DMS 273 treated with DMSO at 0.1 percent for 48 hours (cell line): Measurements from ENCODE around the gene HSD17B8.
A peak's percentile ranks its signal among the peaks of the same experiment; 100 is the strongest.

ENCODE experiments used
- DNase-seq: peaks from one replicate; lab custom pipeline; 2025; lab: John Stamatoyannopoulos, UW

The HSD17B8 gene

DNA sequence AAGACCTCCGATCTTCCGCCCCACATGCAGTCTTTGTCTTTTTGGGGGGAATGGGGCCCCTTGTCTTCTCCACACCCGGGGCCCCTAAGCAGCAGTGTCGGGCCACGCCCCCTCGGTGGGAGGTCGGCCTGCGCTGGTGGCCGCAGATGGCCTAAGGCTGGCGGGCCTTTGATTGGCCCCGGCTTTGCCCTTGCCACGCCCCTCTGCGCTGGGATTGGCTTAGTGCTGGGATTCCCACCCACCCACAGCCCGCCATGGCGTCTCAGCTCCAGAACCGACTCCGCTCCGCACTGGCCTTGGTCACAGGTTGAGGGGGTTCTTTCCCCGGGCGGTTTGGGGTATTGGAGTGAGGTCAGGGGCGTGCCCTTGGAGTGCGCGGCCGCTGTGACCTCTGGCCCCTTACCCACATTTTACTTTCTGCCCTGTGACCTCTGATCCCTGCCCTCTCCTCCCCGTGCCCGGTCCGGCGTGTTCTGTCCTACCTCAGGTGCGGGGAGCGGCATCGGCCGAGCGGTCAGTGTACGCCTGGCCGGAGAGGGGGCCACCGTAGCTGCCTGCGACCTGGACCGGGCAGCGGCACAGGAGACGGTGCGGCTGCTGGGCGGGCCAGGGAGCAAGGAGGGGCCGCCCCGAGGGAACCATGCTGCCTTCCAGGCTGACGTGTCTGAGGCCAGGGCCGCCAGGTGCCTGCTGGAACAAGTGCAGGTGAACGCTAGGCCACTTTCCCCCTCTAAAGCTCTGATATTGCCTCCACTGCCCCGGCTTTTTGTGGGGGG is at the start of gene HSD17B8:
Gene HSD17B8, plus strand, starts transcription at position 241 of the 776 bp plus-strand sequence. Its CDS starts 14 bp downstream, at position 255.
- DNase-seq = peak; percentile 81

DNA sequence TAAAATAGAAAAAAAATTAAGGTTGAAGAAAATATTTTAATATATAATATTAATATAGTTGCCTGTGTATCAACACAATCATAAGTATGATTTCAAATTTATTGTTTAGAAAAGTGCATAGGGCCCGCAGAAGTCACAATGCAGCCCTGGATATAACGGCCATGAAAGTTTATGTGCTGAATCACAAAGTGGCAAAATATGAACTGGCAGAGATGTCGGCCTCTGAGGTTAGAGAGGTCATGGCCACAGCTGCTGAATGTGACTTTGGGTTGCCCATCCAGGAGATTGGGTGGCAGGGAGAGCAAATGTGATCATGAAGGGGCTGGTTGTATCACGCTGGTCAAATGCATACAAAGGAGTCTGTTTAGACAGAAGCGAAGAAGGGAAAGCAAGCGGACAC is 47.9 kb upstream of the HSD17B8 start:
- no peak for DNase-seq

DNA sequence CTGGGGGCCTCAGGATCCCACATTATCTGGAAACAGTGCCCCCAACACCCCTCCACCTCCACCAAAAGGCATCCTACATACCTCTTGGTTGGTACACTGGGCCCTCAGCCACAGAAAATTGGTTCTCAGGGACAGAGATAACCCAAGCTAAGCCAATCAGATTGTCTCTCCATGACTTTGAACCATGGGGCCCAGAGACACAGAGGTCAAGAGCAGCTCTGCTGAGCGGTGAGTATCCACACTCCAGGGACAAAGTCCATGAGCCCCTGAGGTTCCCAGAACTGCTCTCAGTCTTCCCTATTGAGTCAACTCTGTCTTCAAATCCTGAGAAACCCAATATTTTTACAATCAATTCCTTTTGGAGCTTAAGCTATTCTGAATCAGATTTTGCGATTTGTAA is 47.5 kb upstream of the HSD17B8 start:
- DNase-seq = no peak

DNA sequence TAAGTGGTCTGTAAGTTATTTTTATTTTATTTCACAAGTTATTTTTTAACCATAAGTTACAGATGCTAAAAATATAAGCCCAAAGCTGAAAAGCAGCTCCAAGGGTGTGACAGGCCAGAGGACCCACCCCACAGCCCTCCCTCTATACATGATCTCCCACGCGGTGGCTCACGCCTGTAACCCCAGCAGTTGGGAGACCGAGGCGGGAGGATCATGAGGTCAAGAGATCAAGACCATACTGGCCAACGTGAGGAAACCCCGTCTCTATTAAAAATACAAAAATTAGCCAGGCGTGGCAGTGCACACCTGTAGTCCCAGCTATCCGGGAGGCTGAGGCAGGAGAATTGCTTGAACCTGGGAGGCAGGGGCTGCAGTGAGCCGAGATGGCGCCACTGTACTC is 44.4 kb upstream of the HSD17B8 start:
- no peak for DNase-seq

DNA sequence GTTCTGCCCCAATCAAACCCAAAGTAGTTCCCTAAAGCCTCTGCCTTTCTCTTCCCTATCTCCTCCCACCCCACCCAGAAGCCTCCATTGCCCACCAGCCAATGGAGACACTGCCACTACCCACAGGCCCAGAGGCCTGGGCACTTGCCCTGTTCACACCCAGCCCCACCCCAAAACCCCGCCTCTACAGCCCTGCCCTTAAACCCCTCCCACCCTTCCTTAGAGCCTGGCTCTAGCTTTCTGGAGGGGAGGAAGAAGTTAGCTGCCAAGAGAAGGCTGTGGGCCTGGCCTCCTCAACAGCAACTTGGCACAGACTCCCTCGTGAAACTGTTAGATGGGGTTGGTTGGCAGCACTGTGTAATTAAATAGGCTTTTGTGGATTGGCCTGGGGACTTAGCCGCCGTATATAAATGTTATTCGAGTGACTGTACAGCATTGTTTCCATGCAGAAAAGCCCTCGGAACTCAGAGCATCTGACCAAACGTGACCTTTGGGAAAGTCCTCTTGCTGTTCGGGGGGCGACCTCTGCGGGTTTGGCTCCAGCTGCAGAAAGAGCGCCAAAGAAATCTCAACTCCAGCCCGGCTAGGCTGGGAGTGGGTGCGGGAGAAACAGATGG is 43.6 kb upstream of the HSD17B8 start:
- no peak for DNase-seq

DNA sequence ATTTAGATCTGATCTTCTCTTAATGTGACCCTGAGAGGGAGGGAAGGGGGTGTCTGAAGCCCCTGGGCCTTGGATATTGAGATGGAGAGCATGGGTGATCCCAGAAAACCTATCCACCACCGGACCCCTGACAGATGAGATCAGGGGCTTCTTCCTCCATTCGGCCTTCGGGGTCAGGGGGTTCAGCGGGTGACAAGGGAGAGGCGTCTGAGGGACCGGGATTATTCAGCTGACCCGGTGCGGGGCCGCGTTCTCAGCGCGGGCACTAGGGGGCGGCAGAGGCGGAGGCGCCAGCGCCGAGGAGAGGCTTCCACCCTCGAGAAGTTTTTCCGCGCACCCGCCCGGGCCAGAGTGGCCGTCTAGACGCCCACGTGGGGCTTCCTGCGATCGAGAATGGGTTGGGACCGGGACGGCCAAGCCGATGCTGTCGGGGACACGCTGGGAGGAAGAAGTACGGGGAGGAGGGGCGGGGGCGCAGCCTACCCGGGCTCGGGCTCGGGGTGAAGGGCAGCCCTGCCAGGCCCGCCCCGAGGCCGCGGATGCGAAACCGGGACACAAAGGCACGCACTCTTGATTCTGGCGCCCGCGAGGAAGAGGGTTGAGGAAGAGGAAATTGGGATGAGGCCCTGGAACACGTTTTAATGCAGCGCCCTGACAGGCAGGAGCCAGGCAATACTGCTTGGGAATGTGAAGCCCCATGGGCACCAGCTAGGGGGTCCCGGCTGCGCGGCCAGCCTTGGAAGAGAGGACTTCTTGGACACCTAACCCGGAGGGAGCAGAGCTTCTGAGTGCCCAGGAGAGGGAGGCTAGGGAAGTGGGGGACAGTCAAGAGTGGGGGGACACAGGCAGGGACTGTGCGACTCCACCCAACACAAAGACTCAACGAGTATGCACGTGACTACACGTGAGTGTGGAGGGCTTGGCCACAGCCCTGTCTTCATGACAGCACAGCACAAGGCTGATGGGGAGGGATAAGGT is 42.8 kb upstream of the HSD17B8 start:
- DNase-seq = peak; percentile 8

DNA sequence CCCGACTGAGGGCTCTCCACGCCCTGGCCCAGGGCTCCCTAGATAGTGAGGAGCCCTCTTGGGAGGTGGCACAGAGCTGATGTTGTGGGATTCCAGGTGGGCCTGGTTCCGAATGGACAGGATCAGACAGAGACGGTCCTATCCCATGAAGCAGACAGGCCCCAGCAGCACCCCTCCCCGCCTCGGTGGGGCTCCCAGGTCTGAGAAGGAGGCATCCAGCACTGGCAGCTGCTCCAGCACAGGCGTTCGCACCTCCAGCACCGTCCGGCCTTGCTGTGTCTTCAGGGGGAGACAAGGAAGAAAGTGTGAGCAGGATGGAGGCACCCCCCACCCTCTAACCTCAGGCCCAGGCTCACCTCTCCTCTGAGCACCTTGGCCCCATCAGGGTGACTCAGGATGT is 40.9 kb upstream of the HSD17B8 start:
- no peak for DNase-seq

DNA sequence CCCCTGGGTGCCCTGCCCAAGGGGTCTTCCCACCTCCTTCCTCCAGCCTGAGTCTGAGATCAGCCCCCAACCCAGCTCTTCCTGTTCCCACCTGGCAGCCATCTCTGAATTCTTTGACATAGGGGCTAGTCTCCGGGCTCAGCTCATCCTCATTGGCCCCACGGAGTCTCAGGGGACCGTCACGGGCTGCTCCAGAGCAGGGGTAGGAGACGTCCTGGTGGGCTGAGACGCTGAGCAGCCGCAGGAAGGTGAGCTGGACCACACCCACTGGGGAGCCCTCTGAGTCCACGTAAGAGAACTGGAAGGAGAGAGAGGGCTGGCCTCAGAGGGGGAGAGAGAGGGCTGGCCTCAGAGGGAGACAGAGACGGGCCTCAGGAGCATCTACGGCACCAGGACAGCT is 40.3 kb upstream of the HSD17B8 start:
- DNase-seq = no peak

DNA sequence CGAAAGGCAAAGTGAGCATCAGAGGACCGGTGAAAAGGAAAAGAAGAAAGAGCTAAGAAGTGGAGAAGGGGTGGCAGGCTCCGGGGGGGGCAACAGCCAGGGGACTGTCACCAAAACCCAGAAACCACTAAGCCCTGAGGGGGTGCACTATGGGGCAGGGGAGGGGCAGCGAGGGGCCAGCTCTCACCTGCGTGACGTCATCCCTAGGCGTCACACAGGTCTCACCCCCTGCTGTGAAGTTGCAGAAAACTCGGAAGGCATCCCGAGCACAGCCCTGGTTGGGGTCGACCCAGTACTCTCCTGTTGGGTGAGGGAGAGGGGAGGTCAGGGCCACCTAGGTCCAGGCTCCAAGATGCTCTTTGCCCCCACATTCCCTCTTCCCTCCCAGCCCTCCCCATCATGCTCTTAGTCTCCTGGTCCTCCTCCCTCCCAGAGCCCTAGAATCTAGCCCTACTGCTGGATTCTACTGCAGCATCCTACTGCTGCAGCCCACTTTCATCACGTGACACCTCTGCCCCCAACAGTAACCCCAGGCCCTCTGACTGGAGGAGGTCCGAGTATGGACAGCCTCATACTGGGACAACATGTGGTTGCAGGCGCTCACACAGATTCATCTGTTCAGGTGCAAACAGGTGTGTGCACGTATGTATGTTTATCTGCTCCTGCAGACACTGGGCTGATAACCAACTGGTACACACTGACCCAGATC is 39.6 kb upstream of the HSD17B8 start:
- DNase-seq = no peak

DNA sequence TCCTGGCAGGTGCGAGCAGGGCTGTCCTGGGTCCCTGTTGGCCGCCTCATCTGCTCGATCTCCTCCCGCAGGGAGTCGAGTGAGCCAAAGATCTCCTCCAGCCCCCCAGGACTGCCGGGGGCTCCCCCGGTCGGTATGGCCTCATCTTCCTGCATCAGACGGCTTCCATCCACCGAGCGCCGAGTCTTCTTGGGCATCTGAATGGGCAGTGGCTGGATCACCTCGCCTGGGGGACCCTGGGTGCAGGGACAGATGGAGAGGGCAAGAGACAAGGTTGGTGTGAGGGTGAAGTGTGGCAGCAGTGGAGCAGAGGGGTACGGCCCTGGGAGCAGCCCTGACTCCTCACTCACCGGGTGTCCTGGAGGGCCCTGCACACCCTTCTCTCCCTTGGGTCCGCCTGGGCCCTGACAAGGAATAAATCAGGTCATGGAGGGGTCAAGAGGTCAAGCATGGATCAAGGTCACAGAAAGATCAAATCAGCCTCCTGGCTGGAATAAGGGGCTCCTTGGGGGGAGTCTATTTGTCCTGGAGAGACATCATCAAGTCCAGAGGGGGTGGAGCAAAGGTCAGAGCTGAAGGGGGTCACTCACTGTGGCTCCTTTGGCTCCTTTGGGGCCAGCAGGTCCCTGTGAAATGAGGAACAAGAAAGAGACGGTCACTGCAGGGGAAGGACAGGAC is 38.7 kb upstream of the HSD17B8 start:
- DNase-seq = no peak

DNA sequence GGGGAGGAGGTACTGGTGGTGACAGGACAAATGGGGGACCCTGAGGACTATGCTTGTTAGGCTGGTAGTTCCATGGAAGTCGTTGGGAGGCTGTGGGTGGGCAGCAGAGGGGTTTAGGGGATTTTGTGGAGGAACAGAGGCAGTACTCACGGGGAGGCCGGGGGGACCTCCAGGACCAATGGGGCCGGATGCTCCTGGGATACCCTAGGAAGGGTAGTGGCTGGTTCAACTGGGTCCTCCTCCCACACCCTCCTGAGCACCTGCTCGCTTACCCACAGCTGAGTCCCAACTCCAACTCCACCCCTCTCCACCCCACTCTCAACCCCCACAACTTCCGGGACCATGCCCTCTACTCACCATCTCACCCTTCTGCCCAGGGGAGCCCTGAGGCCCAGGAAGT is 38.1 kb upstream of the HSD17B8 start:
- DNase-seq = no peak

DNA sequence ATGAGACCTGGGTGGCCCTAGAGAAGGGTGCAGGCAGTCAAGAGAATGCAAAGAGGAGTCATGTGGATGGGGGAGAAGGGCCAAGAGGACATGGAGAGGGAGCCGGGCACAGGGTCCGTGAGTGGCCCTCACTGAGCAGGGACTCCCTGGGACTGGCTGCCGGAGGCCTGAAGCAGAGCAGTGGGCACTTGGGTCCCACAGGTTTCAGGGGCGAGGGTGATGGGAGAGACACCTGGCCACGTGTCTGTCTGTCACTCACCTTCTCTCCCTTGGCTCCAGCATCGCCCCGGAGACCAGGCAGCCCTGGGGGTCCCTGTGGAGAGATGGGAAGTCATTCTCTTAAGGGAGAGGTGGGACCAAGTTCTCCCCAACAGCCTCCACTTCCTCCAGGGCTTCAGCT is 37.6 kb upstream of the HSD17B8 start:
- no peak for DNase-seq

DNA sequence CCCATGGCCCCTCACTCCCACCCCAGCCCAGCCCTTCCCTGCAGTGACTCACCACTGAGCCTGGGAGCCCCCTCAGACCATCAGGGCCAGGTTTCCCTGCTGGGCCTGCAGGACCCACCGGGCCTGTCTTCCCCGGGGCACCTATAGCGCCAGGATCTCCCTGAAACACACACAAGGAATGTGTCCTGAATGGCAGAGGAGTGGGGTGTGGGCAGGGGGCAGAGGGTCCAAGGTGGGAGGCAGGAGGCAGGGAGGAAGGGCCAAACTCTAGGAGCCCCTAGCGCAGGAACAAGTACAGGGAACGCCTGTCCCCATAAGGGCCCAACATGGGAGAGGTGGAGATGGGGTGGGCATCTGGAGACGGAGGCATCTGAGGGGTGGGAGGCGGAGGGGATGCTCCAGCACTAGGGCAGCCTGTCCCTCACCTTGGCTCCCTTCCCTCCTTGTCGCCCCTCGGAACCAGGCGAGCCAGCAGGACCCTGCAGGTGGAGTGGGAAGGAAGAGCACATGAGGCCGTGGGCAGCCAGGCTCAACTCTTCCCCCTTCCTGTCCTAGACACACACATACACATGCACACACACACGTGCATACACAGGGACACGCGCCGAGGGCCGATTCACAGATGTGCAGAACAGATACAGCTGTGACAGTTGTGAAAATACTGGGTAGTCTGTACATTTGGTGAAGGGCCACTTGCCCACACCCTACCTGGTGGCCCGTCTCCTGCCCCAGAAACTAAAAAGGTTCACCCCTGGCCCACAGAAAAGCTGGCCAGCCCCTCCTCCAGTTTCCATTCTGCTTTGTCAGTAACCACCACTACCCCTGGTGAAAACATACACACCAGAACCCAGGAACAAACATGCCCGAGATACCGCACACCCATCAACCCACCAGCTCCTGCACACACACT is 36.8 kb upstream of the HSD17B8 start:
- DNase-seq = no peak

DNA sequence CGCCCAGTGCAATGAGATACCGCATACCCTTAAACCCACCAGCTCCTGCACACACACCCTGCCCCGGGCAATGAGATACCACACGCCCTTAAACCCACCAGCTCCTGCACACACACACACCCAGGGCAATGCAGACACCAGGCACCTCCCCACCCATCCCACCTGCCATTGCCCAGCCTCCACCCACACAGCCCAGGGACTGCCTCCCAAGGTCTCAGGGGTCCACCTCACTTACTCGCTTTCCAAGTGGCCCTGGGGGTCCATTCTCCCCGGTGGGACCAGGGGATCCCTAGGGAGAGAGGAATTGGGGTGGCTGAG is 36.2 kb upstream of the HSD17B8 start:
- no peak for DNase-seq

DNA sequence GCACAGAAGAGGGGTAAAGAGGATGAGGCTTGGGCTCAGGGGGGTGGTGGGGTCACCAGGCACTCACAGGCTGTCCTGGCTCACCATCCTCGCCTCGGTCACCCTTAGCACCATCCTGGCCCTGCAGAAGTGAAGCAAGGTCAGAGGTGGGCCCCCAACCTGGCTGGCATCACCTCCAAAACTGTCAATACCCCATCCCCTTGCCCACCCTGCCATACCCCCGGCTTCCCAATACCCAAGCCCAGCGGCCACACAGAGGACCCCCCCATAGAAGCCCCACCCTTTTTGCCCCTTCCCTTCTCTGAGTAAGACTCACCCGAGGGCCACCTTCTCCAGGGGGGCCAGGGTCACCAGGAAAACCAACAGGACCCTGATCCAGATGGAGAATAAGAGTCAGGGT is 35.8 kb upstream of the HSD17B8 start:
- DNase-seq = no peak

DNA sequence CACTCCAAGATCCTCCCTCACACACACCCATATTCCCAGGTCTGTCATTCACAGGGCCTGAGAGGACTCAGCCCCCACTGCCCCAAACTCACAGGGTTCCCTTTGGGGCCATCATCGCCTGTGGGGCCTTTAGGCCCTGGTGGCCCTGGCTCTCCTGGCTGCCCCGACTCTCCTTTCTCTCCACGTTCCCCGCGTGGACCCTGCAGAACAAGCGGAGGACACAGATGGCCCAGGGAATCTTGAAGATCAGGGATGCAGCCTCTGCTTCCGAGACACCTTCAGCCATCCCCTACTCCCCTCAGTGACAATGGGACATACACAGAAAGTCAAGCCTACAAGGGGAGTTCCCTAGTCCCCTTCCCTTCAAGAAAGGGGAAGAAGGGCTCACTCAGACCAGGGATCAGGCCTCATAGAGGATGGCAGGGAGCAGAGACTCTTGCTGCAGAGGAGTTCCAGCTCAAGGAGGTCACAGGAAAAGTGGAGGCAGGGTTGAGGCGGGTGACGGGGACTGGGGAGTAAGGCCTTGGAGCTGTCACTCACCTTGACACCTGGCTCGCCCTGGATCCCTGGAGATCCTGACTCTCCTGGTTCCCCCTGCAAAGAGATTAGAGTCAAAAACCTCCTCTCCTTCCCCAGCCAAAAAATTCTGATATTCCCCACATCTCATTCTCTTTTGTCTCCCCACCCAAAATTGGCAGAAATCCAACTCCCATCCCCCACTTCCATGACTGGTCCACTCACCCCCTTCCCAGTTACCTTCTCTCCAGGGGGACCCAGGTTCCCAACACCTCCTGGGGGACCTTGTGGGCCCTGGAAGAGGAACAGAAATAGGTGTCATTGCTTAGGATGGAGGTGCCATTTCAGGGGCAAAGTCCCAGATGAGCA is 34.9 kb upstream of the HSD17B8 start:
- DNase-seq = no peak

DNA sequence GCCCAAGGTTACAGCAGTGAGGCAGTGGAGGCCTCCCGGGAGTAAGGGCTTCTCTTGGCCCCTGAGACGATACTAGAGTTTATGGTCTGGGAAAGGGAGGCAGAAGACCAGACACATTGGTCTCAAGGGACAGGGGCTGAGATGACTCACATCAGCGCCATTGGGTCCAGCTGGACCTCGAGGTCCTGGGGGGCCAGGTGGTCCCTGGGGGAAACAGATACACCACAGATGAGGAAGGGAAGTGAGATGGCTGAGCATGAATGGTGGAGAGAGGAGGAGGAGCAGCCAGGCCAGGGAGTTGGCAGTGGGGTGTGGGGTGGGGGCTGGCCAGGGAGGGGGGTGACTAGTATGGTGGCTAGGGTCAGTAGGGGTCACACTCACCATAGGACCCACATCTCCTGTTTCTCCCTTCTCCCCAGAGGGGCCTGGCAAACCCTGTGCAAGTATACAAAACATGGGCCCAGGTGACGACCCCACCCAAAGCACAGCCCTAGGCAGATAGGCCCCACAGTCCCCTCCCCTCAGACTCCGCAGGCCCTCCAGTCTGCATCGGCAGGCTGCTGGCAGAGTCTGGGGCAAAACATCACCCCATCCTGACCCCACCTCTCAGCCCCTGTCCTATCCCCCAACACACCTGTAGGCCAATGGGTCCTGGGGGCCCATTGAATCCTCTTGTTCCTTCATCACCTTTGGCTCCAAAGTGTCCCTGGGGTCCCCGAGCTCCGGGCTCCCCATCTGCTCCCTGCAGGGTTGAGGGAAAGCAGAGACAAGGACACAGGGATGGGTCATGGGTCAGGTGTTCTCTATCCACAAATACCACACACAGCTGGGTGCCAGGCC is 34.1 kb upstream of the HSD17B8 start:
- DNase-seq = no peak

DNA sequence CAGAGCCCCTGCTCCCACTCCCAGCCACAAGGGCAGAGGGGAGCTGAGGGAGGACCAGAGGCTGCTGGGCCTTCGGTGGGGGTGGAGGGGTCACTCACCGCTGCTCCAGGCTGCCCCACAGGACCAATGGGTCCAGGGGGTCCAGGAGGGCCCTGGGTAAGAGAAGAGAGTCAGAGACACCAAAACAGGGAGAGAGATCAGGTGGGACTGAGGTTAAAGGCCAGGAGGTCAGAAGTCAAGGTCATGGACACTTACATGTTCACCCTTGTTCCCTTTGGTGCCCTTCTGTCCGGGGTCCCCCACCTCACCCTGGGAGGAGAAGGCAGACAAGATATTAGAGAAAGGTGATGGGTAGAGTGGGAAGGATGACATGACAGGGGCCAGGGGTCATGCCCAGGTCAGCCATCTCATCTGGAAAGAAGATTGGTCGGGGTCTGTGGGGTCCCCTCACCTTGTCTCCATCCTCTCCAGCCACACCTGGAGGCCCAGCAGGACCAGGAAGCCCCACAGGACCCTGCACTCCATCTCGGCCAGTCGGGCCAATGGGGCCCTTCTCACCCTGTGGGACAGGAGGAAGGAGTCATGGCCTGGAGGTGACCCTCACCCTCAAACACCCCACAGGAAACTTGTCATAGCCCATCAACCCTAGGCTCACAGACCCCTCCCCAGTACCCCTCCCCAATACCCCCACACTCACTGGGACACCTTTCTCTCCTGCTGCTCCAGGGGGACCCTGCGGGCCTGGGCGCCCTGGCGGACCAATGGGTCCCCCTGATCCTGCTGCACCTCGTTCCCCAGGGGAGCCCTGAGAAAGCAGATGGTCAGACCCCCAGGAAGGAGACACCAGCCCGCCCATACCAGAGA is 33.2 kb upstream of the HSD17B8 start:
- no peak for DNase-seq
